Neural progenitor cell (in vitro differentiated cells): Measurements from ENCODE around the gene MAN1A1. TPM values are rescaled to one million over a fixed set of nuclear protein-coding genes. Genes with fewer than 3 reads are reported as not detected.

Source experiments
- DNase-seq: peaks from one replicate; pipeline ENCODE4 v3.0.0-alpha.2; 2016; ENCODE audit warnings: low spot score
- H2AFZ ChIP-seq: fragments of 200-600 bp; sonication (generic); replicated peaks from 2 replicates; pipeline ENCODE4 v1.6.1; 2016; ENCODE audit warnings: antibody characterized with exemption
- H3F3A ChIP-seq: fragments of 200-600 bp; sonication (generic); 2 replicates; pipeline ENCODE4 v1.6.1; 2016; ENCODE audit warnings: antibody characterized with exemption, low read depth
- H3K27ac ChIP-seq: fragments of 200-600 bp; sonication (generic); 2 replicates; pipeline ENCODE4 v1.5.1; 2016; ENCODE audit warnings: mild to moderate bottlenecking
- H3K27me3 ChIP-seq: fragments of 200-600 bp; sonication (generic); 2 replicates; pipeline ENCODE4 v1.6.1; 2016; ENCODE audit warnings: mild to moderate bottlenecking, moderate library complexity
- H3K36me3 ChIP-seq: fragments of 200-600 bp; sonication (generic); 2 replicates; pipeline ENCODE4 v1.5.1; 2016
- H3K4me1 ChIP-seq: fragments of 200-600 bp; sonication (generic); 2 replicates; pipeline ENCODE4 v1.6.1; 2016; ENCODE audit warnings: mixed run types
- H3K4me2 ChIP-seq: fragments of 200-600 bp; sonication (generic); 2 replicates; pipeline ENCODE4 v1.6.1; 2016
- H3K4me3 ChIP-seq: fragments of 200-600 bp; sonication (generic); 2 replicates; pipeline ENCODE4 v1.5.1; 2016
- H3K79me2 ChIP-seq: fragments of 200-600 bp; sonication (generic); 2 replicates; pipeline ENCODE4 v1.6.1; 2016; ENCODE audit warnings: low read depth
- H3K9ac ChIP-seq: fragments of 200-600 bp; sonication (generic); 2 replicates; pipeline ENCODE4 v1.6.1; 2016
- H3K9me3 ChIP-seq: fragments of 200-600 bp; sonication (generic); 2 replicates; pipeline ENCODE4 v1.5.1; 2016; ENCODE audit warnings: low read depth
- H4K20me1 ChIP-seq: fragments of 200-600 bp; sonication (generic); 2 replicates; pipeline ENCODE4 v1.6.1; 2016; ENCODE audit warnings: low read depth
- H3K27ac Mint-ChIP-seq: 3 replicates; pipeline ENCODE4 v1.8.0; 2021; ENCODE audit warnings: mixed read lengths
- H3K27me3 Mint-ChIP-seq: 2 replicates; pipeline ENCODE4 v1.8.0; 2022; ENCODE audit warnings: low read depth, mild to moderate bottlenecking, inconsistent platforms, moderate library complexity, mixed read lengths; ENCODE audit not compliant: insufficient read depth
- H3K36me3 Mint-ChIP-seq: 3 replicates; pipeline ENCODE4 v1.8.0; 2021; ENCODE audit warnings: mixed read lengths
- H3K4me1 Mint-ChIP-seq: 3 replicates; pipeline ENCODE4 v1.8.0; 2021; ENCODE audit warnings: mixed read lengths
- H3K4me3 Mint-ChIP-seq: 3 replicates; pipeline ENCODE4 v1.8.0; 2021; ENCODE audit warnings: mild to moderate bottlenecking, moderate library complexity, mixed read lengths
- H3K9me3 Mint-ChIP-seq: 3 replicates; pipeline ENCODE4 v1.8.0; 2020; ENCODE audit warnings: mixed read lengths
- EZH2 ChIP-seq: fragments of 200-600 bp; sonication (generic); IDR thresholded peaks from 2 replicates; pipeline ENCODE4 v1.6.1; 2017; ENCODE audit warnings: antibody characterized with exemption, mild to moderate bottlenecking, moderate library complexity
- EZH2phosphoT487 ChIP-seq: fragments of 200-600 bp; sonication (generic); IDR thresholded peaks from 2 replicates; pipeline ENCODE4 v1.6.1; 2017; ENCODE audit warnings: antibody characterized with exemption
- total RNA-seq: library from RNA; depleted of rRNA; stranded (reverse); fragments of >200 nt; gene quantifications from 2 replicates; pipeline ENCODE4 v1.2.3, GENCODE V29; 2015; ENCODE audit warnings: low replicate concordance
- TF ChIP-seq, protein P1 (sequence below): fragments of 200-600 bp; sonication (generic); IDR thresholded peaks from 2 replicates; pipeline ENCODE4 v1.5.1; 2017; ENCODE audit warnings: antibody characterized with exemption, mild to moderate bottlenecking

Gene MAN1A1
- total RNA-seq, 1 donor from 2014 or later = 5.2 TPM

- Mint-ChIP-seq H3K4me1 (no peaks in the 10 kb centered on the region), H3K27me3 (no peaks in the 10 kb centered on the region), H3K27ac (no peak overlapping the region), H3K9me3 (no peaks in the 10 kb centered on the region), H3K36me3 (no peaks in the 10 kb centered on the region), H3K4me3 (no peak overlapping the region)
- Histone ChIP-seq H4K20me1 (no peaks in the 10 kb centered on the region), H3K4me1 (no peaks in the 10 kb centered on the region), H3K4me3 (no peak overlapping the region), H3K4me2 (no peak overlapping the region), H2AFZ (no peak overlapping the region), H3K9me3 (no peaks in the 10 kb centered on the region), H3K36me3 (no peaks in the 10 kb centered on the region), H3K9ac (no peak overlapping the region), H3K27me3 (no peaks in the 10 kb centered on the region), H3K27ac (no peak overlapping the region), H3K79me2 (no peaks in the 10 kb centered on the region), H3F3A (no peaks in the 10 kb centered on the region)
- TF ChIP-seq EZH2 (no peak), EZH2phosphoT487 (no peak)
- TF ChIP-seq, protein P1, sequence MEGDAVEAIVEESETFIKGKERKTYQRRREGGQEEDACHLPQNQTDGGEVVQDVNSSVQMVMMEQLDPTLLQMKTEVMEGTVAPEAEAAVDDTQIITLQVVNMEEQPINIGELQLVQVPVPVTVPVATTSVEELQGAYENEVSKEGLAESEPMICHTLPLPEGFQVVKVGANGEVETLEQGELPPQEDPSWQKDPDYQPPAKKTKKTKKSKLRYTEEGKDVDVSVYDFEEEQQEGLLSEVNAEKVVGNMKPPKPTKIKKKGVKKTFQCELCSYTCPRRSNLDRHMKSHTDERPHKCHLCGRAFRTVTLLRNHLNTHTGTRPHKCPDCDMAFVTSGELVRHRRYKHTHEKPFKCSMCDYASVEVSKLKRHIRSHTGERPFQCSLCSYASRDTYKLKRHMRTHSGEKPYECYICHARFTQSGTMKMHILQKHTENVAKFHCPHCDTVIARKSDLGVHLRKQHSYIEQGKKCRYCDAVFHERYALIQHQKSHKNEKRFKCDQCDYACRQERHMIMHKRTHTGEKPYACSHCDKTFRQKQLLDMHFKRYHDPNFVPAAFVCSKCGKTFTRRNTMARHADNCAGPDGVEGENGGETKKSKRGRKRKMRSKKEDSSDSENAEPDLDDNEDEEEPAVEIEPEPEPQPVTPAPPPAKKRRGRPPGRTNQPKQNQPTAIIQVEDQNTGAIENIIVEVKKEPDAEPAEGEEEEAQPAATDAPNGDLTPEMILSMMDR = no peak
- no peak for DNase-seq
These were observed 176.1 kb downstream of the MAN1A1 start for GRCh38 chr6:119173249-119174084.

DNA sequence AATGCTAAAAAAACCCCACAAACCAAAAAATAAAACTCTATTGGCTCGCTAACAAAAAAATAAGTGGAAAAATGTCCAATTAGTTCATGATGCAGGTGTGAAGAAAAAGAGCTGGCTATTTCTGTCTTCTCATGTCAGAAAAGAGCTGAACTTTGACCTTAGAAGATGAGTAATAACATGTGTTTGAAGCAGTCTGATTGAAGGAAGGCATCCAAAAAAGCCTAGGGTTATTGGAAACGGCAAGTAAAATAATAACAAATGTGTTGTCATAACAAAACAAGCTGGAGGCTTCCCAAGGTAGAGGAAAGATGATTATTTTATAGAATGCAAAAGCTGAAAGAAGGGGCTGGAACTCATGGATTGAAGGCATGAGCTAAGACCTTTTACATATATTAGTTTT, 176.7 kb downstream of the MAN1A1 start:
- Histone ChIP-seq H2AFZ (no peak overlapping the region), H4K20me1 (no peaks in the 10 kb centered on the region), H3F3A (no peaks in the 10 kb centered on the region), H3K9me3 (no peaks in the 10 kb centered on the region), H3K4me3 (no peak overlapping the region), H3K79me2 (no peaks in the 10 kb centered on the region), H3K4me2 (no peak overlapping the region), H3K9ac (no peak overlapping the region), H3K27me3 (no peaks in the 10 kb centered on the region), H3K4me1 (no peaks in the 10 kb centered on the region), H3K36me3 (no peaks in the 10 kb centered on the region), H3K27ac (no peak overlapping the region)
- DNase-seq = no peak
- Mint-ChIP-seq H3K27me3 (no peaks in the 10 kb centered on the region), H3K27ac (no peak overlapping the region), H3K4me3 (no peak overlapping the region), H3K9me3 (no peaks in the 10 kb centered on the region), H3K36me3 (no peaks in the 10 kb centered on the region), H3K4me1 (no peaks in the 10 kb centered on the region)
- TF ChIP-seq EZH2 (no peak), EZH2phosphoT487 (no peak)
- TF ChIP-seq, protein P1 = no peak

DNA sequence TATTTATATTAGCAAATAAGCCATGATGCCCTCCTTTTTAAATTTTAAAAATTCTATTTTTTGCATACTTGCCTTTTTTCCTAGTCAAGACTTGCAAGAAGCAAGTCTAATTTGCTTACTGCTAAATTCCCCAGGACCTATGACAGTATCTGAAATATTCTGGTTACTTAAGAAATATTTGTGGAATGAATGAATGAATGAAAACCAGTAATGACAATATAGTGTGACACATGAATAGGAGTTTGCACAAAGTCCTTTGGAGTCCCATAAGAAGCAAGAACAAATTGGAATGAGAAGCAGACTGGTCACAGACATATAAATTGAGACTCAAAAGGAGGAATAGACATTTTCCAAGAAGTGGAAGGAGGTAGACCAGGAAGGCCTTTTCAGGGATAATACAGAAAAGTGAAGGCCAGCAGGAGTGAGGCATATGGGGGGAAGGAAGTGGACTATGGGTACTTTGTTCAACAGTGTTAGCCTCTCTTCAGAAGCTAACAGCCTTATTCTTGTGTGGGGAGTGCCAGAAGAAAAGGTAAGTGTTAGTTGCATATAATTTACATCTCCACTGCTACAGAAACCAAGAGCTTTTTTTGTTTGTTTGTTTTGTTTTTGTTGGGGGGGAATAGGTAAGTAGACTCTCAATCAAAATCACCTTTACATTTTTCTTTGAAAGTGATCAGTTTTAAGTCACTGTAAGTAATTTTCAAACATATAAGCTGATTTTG, 177.5 kb downstream of the MAN1A1 start:
- H3K27me3 ChIP-seq = no peaks in the 10 kb centered on the region
- no peaks in the 10 kb centered on the region for H3K4me1 ChIP-seq
- no peak for DNase-seq
- Mint-ChIP-seq H3K4me3 (no peak overlapping the region), H3K4me1 (no peaks in the 10 kb centered on the region), H3K27me3 (no peaks in the 10 kb centered on the region), H3K27ac (no peak overlapping the region), H3K9me3 (no peaks in the 10 kb centered on the region), H3K36me3 (no peaks in the 10 kb centered on the region)
- H4K20me1 ChIP-seq = no peaks in the 10 kb centered on the region
- no peak overlapping the region for H3K4me2 ChIP-seq
- H3K79me2 ChIP-seq = no peaks in the 10 kb centered on the region
- H3K36me3 ChIP-seq = no peaks in the 10 kb centered on the region
- H2AFZ ChIP-seq = no peak overlapping the region
- no peaks in the 10 kb centered on the region for H3F3A ChIP-seq
- TF ChIP-seq EZH2phosphoT487 = no peak
- TF ChIP-seq, protein P1 = no peak
- TF ChIP-seq EZH2 = no peak
- no peak overlapping the region for H3K27ac ChIP-seq
- no peak overlapping the region for H3K4me3 ChIP-seq
- H3K9me3 ChIP-seq = no peaks in the 10 kb centered on the region
- no peak overlapping the region for H3K9ac ChIP-seq
